DND-41 (cell line): ENCODE measurements around the gene CLTCL1.
"Not testable (repeated sequence)": the region's sequence is repeated elsewhere in the genome, so short reads cannot be mapped to it uniquely, and the experiment has no call there.

Experiments
- ATAC-seq: fragments of 200-7000 bp; cut with Tn5 transposase; 3 replicates; pipeline ENCODE4 v1.9.1; 2021; ENCODE audit warnings: low read depth; ENCODE audit not compliant: insufficient read depth
- DNase-seq: peaks from one replicate; pipeline ENCODE4 v3.0.0-alpha.2; 2020
- H2AFZ ChIP-seq: 2 replicates; pipeline ENCODE4 v1.6.0; 2012; ENCODE audit warnings: low read depth, low read length
- H3K27ac ChIP-seq: 2 replicates; pipeline ENCODE4 v1.5.1; 2012; ENCODE audit warnings: low read length, inconsistent platforms
- H3K27me3 ChIP-seq: fragments of 200-600 bp; sonication (generic); 2 replicates; pipeline ENCODE4 v1.6.0; 2012; ENCODE audit warnings: low read length, mild to moderate bottlenecking, inconsistent platforms; ENCODE audit not compliant: insufficient read depth, poor library complexity
- H3K36me3 ChIP-seq: 2 replicates; pipeline ENCODE4 v1.5.1; 2012; ENCODE audit warnings: low read length, inconsistent platforms; ENCODE audit not compliant: insufficient read depth
- H3K4me1 ChIP-seq: 2 replicates; pipeline ENCODE4 v1.5.1; 2012; ENCODE audit warnings: mild to moderate bottlenecking, low read length; ENCODE audit not compliant: insufficient read depth
- H3K4me2 ChIP-seq: 2 replicates; pipeline ENCODE4 v1.6.0; 2012; ENCODE audit warnings: mild to moderate bottlenecking, moderate library complexity, low read length, inconsistent platforms; ENCODE audit not compliant: insufficient read depth
- H3K4me3 ChIP-seq, 2 experiments: fragments of 200-600 bp in 1 of 2; shearing (Covaris generic) in 1 of 2; 2 replicates each; pipeline ENCODE4 v1.5.1; 2012 to 2016; ENCODE audit warnings: inconsistent platforms in 2 of 2, low read length in 2 of 2, mild to moderate bottlenecking in 2 of 2, low read depth in 1 of 2, moderate library complexity in 1 of 2
- H3K79me2 ChIP-seq: 2 replicates; pipeline ENCODE4 v1.6.0; 2012; ENCODE audit warnings: low read length, inconsistent platforms; ENCODE audit not compliant: insufficient read depth
- H3K9ac ChIP-seq: 2 replicates; pipeline ENCODE4 v1.6.0; 2012; ENCODE audit warnings: low read depth, mild to moderate bottlenecking, inconsistent platforms, low read length, moderate library complexity
- H3K9me3 ChIP-seq: 2 replicates; pipeline ENCODE4 v1.5.1; 2012; ENCODE audit warnings: low read length, moderate library complexity, mild to moderate bottlenecking, inconsistent platforms; ENCODE audit not compliant: insufficient read depth, severe bottlenecking
- H4K20me1 ChIP-seq: 2 replicates; pipeline ENCODE4 v1.6.0; 2012; ENCODE audit warnings: low read length; ENCODE audit not compliant: insufficient read depth
- CTCF ChIP-seq: IDR thresholded peaks from 2 replicates; pipeline ENCODE4 v1.5.1; 2012; ENCODE audit warnings: borderline replicate concordance, low read length, moderate library complexity, mild to moderate bottlenecking; ENCODE audit not compliant: poor library complexity, severe bottlenecking; ENCODE audit errors: extremely low read depth
- EZH2 ChIP-seq: IDR thresholded peaks from 3 replicates; pipeline ENCODE4 v1.6.1; 2012; ENCODE audit warnings: borderline replicate concordance, low read depth, mild to moderate bottlenecking, moderate library complexity, low read length, inconsistent platforms; ENCODE audit not compliant: severe bottlenecking

The CLTCL1 gene

DNA sequence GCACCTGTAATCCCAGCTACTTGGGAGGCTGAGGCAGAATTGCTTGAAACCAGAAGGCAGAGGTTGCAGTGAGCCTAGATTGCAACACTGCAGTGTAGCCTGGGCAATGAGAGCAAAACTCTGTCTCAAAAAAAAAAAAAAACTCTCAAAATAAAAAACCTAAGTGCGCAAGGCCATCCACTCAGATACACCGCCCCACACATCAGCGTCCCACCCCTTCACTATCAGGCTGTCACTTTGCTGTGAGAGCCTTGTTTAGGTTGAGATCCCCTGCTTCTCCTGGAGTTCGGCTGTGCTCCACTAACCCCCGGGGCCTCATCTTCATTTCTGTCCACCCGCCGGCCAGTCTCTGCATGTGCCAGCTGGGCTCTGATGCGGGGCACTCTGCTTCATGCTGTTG is 125.1 kb downstream of the CLTCL1 start:
- H3K9me3 ChIP-seq, result no peaks in the 10 kb centered on the region
- H3K4me3 ChIP-seq, result no peak overlapping the region
- no peak overlapping the region for H3K4me2 ChIP-seq
- TF ChIP-seq CTCF (no peak), EZH2 (no peak)
- no peaks in the 10 kb centered on the region for H3K36me3 ChIP-seq
- no peaks in the 10 kb centered on the region for H3K27me3 ChIP-seq
- no peaks in the 10 kb centered on the region for H4K20me1 ChIP-seq
- H3K79me2 ChIP-seq, result peaks cover 10% of the 10 kb centered on the region
- ATAC-seq (no peak), DNase-seq (no peak)
- peaks cover 10% of the 10 kb centered on the region for H3K4me1 ChIP-seq
- H3K9ac ChIP-seq, result no peak overlapping the region
- H2AFZ ChIP-seq, result no peak overlapping the region
- no peak overlapping the region for H3K27ac ChIP-seq

- TF ChIP-seq EZH2, result no peak
- no peak for TF ChIP-seq CTCF
- H2AFZ ChIP-seq, result no peak overlapping the region
Observed at GRCh38 chr22:19164425-19164824, 127.1 kb downstream of the CLTCL1 start.

GRCh38 chr22:19158649-19159048 is 132.9 kb downstream of the CLTCL1 start:
- not testable (repeated sequence) for H3K27ac ChIP-seq, H3K4me2 ChIP-seq, H3K27me3 ChIP-seq

More at GRCh38 chr22:19164425-19164824, 127.1 kb downstream of the CLTCL1 start:
- Histone ChIP-seq H3K4me3 (no peak overlapping the region), H3K4me1 (no peaks in the 10 kb centered on the region), H3K9me3 (no peaks in the 10 kb centered on the region), H3K27me3 (no peaks in the 10 kb centered on the region), H4K20me1 (no peaks in the 10 kb centered on the region), H3K4me2 (no peak overlapping the region), H3K36me3 (no peaks in the 10 kb centered on the region), H3K27ac (no peak overlapping the region), H3K9ac (no peak overlapping the region), H3K79me2 (no peaks in the 10 kb centered on the region)
- no peak for ATAC-seq
- DNase-seq, result no peak

GRCh38 chr22:19156109-19156508 is 135.4 kb downstream of the CLTCL1 start:
- not testable (repeated sequence) for H4K20me1 ChIP-seq, H3K4me1 ChIP-seq, H3K9me3 ChIP-seq, DNase-seq, H3K79me2 ChIP-seq, H2AFZ ChIP-seq, ATAC-seq, H3K36me3 ChIP-seq, H3K4me2 ChIP-seq, H3K9ac ChIP-seq, H3K27ac ChIP-seq, H3K27me3 ChIP-seq, H3K4me3 ChIP-seq

More at GRCh38 chr22:19158649-19159048, 132.9 kb downstream of the CLTCL1 start:
- not testable (repeated sequence) for ATAC-seq, H3K4me3 ChIP-seq, H3K36me3 ChIP-seq, H3K9me3 ChIP-seq, H2AFZ ChIP-seq, DNase-seq, H3K79me2 ChIP-seq, H3K4me1 ChIP-seq, H3K9ac ChIP-seq, H4K20me1 ChIP-seq
